ENCODE results near the gene DERA.

- TF ChIP-seq CTCF (tag by site-specific recombination; IDR thresholded peaks at IDR 0.05) (no peak), SALL2 (tag by site-specific recombination; IDR thresholded peaks at IDR 0.05; ENCODE audit: borderline replicate concordance) (no peak), ZBTB8A (tag by site-specific recombination; IDR thresholded peaks at IDR 0.05) (no peak), ZBTB21 (tag by site-specific recombination; IDR thresholded peaks at IDR 0.05) (no peak), ZNF274 (IDR thresholded peaks at IDR 0.05; ENCODE audit: low read length) (no peak), ZNF274 (tag by site-specific recombination; IDR thresholded peaks at IDR 0.05; ENCODE audit: borderline replicate concordance) (no peak), ZNF26 (tag by site-specific recombination; IDR thresholded peaks at IDR 0.05) (no peak), ZFP37 (tag by site-specific recombination; IDR thresholded peaks at IDR 0.05) (no peak), ZFP3 (tag by site-specific recombination; IDR thresholded peaks at IDR 0.05; ENCODE audit: low read depth) (no peak), ZNF701 (tag by site-specific recombination; IDR thresholded peaks at IDR 0.05) (no peak), ZNF580 (tag by site-specific recombination; IDR thresholded peaks at IDR 0.05) (no peak), ZBTB11 (tag by site-specific recombination; conservative IDR thresholded peaks at IDR 0.05; ENCODE audit: low read depth) (no peak), ZNF23 (tag by site-specific recombination; IDR thresholded peaks at IDR 0.05; ENCODE audit: borderline replicate concordance) (no peak), TCF7L2 (IDR thresholded peaks at IDR 0.05; ENCODE audit: borderline replicate concordance, low read depth, low read length) (no peak), ZNF629 (tag by site-specific recombination; IDR thresholded peaks at IDR 0.05) (no peak)
Observed at GRCh38 chr12:16002880-16003279, 91.7 kb downstream of the DERA start.

Data from HEK293 (cell line).